Right ventricle myocardium inferior (tissue), 1 donor: ENCODE data around the gene DNAH11. TPM values are rescaled to one million over a fixed set of nuclear protein-coding genes. Genes with fewer than 3 reads are reported as not detected.

Experiments
- total RNA-seq: library from RNA; stranded (reverse); fragmentation: NEBNext Ultra II Directional; extraction: Animal tissue kit (Norgen Biotek cat#: 25700); gene quantifications from one replicate; pipeline ENCODE4 v1.2.1, GENCODE V29; 2021
- donor health status: DM: no; HTN: yes; CAD: no; lungs with severe emphysema.

The DNAH11 gene
- total RNA-seq, 1 donor from 2014 or later: 0.08 TPM

Other genes with a start within 250 kb of the DNAH11 start
- gene SP4, start 115.0 kb upstream of the DNAH11 start, total RNA-seq: 4.3 TPM